ENCODE data around the gene LIN7C.

GRCh38 chr11:27468209-27468994 is 38.2 kb downstream of the LIN7C start:
- TF ChIP-seq POLR2A (IDR thresholded peaks at IDR 0.05; ENCODE audit: low read depth, low read length), result no peak
- no peak for TF ChIP-seq POLR2AphosphoS5 (IDR thresholded peaks at IDR 0.05; ENCODE audit: low read depth, low read length)
- no peak for TF ChIP-seq TAF1 (IDR thresholded peaks at IDR 0.05; ENCODE audit: low read depth, low read length)
